H9 (cell line): ENCODE results near the gene APOBEC3H. TPM values are rescaled to one million over a fixed set of nuclear protein-coding genes. Genes with fewer than 3 reads are reported as not detected.
A peak's percentile ranks its signal among the peaks of the same experiment; 100 is the strongest.

Experiments
- DNase-seq: peaks from one replicate; pipeline ENCODE4 v3.0.0-alpha.2; 2017
- H2AFZ ChIP-seq: one replicate; pipeline ENCODE4 v1.6.1; 2013; ENCODE audit warnings: mild to moderate bottlenecking, low read length, control low read depth, moderate library complexity
- H2AK5ac ChIP-seq: 2 replicates; pipeline ENCODE4 v1.6.1; 2013; ENCODE audit warnings: low read length, control low read depth, mixed read lengths; ENCODE audit not compliant: insufficient read length
- H2BK120ac ChIP-seq: one replicate; pipeline ENCODE4 v1.6.1; 2013; ENCODE audit warnings: low read depth, mild to moderate bottlenecking, low read length, control low read depth, inconsistent platforms; ENCODE audit not compliant: poor library complexity, severe bottlenecking
- H2BK12ac ChIP-seq: 2 replicates; pipeline ENCODE4 v1.6.1; 2013; ENCODE audit warnings: low read length, control low read depth, mixed read lengths, low read depth; ENCODE audit not compliant: insufficient read length
- H2BK15ac ChIP-seq: 2 replicates; pipeline ENCODE4 v1.6.1; 2013; ENCODE audit warnings: low read depth, low read length, control low read depth
- H2BK20ac ChIP-seq: one replicate; pipeline ENCODE4 v1.6.1; 2013; ENCODE audit warnings: low read depth, mild to moderate bottlenecking, low read length, control low read depth, inconsistent platforms; ENCODE audit not compliant: poor library complexity, severe bottlenecking
- H2BK5ac ChIP-seq: 2 replicates; pipeline ENCODE4 v1.6.1; 2013; ENCODE audit warnings: low read length, control low read depth, mixed read lengths; ENCODE audit not compliant: insufficient read length
- H3K14ac ChIP-seq: 2 replicates; pipeline ENCODE4 v1.6.1; 2013; ENCODE audit warnings: low read length, control low read depth; ENCODE audit not compliant: insufficient read depth
- H3K18ac ChIP-seq: 2 replicates; pipeline ENCODE4 v1.6.1; 2013; ENCODE audit warnings: low read depth, mild to moderate bottlenecking, mixed read lengths, low read length, control low read depth; ENCODE audit not compliant: insufficient read length
- H3K23ac ChIP-seq: 2 replicates; pipeline ENCODE4 v1.6.1; 2013; ENCODE audit warnings: low read length, control low read depth, mixed read lengths, low read depth; ENCODE audit not compliant: insufficient read length
- H3K23me2 ChIP-seq: 2 replicates; pipeline ENCODE4 v1.6.1; 2013; ENCODE audit warnings: low read depth, mild to moderate bottlenecking, mixed read lengths, low read length, control low read depth; ENCODE audit not compliant: insufficient read length, poor library complexity, severe bottlenecking
- H3K27ac ChIP-seq: 2 replicates; pipeline ENCODE4 v1.5.1; 2013; ENCODE audit warnings: low read length, control low read depth, mixed read lengths, low read depth; ENCODE audit not compliant: insufficient read length
- H3K27me3 ChIP-seq: 2 replicates; pipeline ENCODE4 v1.6.1; 2013; ENCODE audit warnings: low read length, control low read depth, inconsistent platforms; ENCODE audit not compliant: insufficient read depth
- H3K4ac ChIP-seq: 2 replicates; pipeline ENCODE4 v1.6.1; 2013; ENCODE audit warnings: low read depth, mild to moderate bottlenecking, control low read depth, inconsistent platforms, low read length, moderate library complexity
- H3K4me1 ChIP-seq: 2 replicates; pipeline ENCODE4 v1.6.1; 2013; ENCODE audit warnings: low read length, control low read depth, inconsistent platforms; ENCODE audit not compliant: insufficient read depth
- H3K4me2 ChIP-seq: 2 replicates; pipeline ENCODE4 v1.6.1; 2013; ENCODE audit warnings: low read length, control low read depth, mixed read lengths; ENCODE audit not compliant: insufficient read length, insufficient read depth
- H3K56ac ChIP-seq: 2 replicates; pipeline ENCODE4 v1.6.1; 2013; ENCODE audit warnings: low read depth, mild to moderate bottlenecking, mixed read lengths, low read length, control low read depth; ENCODE audit not compliant: insufficient read length
- H3K79me1 ChIP-seq: 2 replicates; pipeline ENCODE4 v1.6.1; 2013; ENCODE audit warnings: low read depth, mild to moderate bottlenecking, moderate library complexity, low read length, control low read depth, inconsistent platforms; ENCODE audit not compliant: insufficient read depth, poor library complexity, severe bottlenecking
- H3K79me2 ChIP-seq: 2 replicates; pipeline ENCODE4 v1.6.1; 2013; ENCODE audit warnings: low read length, control low read depth, inconsistent platforms; ENCODE audit not compliant: insufficient read depth
- H3K9ac ChIP-seq: 2 replicates; pipeline ENCODE4 v1.6.1; 2013; ENCODE audit warnings: low read length, control low read depth, mixed read lengths; ENCODE audit not compliant: insufficient read length; ENCODE audit errors: extremely low read depth
- H3K9me3 ChIP-seq: one replicate; pipeline ENCODE4 v1.6.1; 2013; ENCODE audit warnings: low read depth, low read length, inconsistent platforms; ENCODE audit not compliant: control insufficient read depth
- H3T11ph ChIP-seq: one replicate; pipeline ENCODE4 v1.6.1; 2013; ENCODE audit warnings: mild to moderate bottlenecking, low read length, control low read depth, inconsistent platforms
- H4K20me1 ChIP-seq: one replicate; pipeline ENCODE4 v1.6.1; 2013; ENCODE audit not compliant: control insufficient read depth, insufficient read length, insufficient read depth
- H4K5ac ChIP-seq: 2 replicates; pipeline ENCODE4 v1.6.1; 2013; ENCODE audit warnings: low read depth, mild to moderate bottlenecking, mixed read lengths, low read length, control low read depth; ENCODE audit not compliant: insufficient read length
- H4K8ac ChIP-seq: replicated peaks from 2 replicates; pipeline ENCODE4 v1.6.1; 2013; ENCODE audit warnings: low read length, control low read depth, mixed read lengths, low read depth; ENCODE audit not compliant: insufficient read length
- H4K91ac ChIP-seq: 2 replicates; pipeline ENCODE4 v1.6.1; 2013; ENCODE audit warnings: low read depth, mild to moderate bottlenecking, moderate library complexity, mixed read lengths, low read length, control low read depth; ENCODE audit not compliant: insufficient read length
- H3K27ac Mint-ChIP-seq, 3 experiments: 2 replicates in 2 of 3; 3 replicates in 1 of 3; pipeline ENCODE4 v1.8.0; 2020 to 2021; ENCODE audit warnings: mixed read lengths in 3 of 3, mild to moderate bottlenecking in 1 of 3, moderate library complexity in 1 of 3
- H3K27me3 Mint-ChIP-seq: 2 replicates; pipeline ENCODE4 v1.8.0; 2021; ENCODE audit warnings: low read depth, mild to moderate bottlenecking, moderate library complexity, mixed read lengths
- H3K36me3 Mint-ChIP-seq, 3 experiments: 2 replicates in 2 of 3; 3 replicates in 1 of 3; pipeline ENCODE4 v1.8.0; 2020 to 2021; ENCODE audit warnings: low read depth in 3 of 3, mixed read lengths in 3 of 3; ENCODE audit not compliant: insufficient read depth in 1 of 3
- H3K4me1 Mint-ChIP-seq, 2 experiments: 2 replicates each; pipeline ENCODE4 v1.8.0; 2020; ENCODE audit warnings: mixed read lengths in 2 of 2
- H3K4me3 Mint-ChIP-seq, 2 experiments: 2 replicates in 1 of 2; 3 replicates in 1 of 2; pipeline ENCODE4 v1.8.0; 2020 to 2021; ENCODE audit warnings: mild to moderate bottlenecking in 2 of 2, mixed read lengths in 2 of 2, moderate library complexity in 1 of 2
- H3K9me3 Mint-ChIP-seq, 2 experiments: 2 replicates in 1 of 2; 3 replicates in 1 of 2; pipeline ENCODE4 v1.8.0; 2020; ENCODE audit warnings: mild to moderate bottlenecking in 2 of 2, mixed read lengths in 2 of 2, moderate library complexity in 1 of 2
- CTCF ChIP-seq: fragments of 200-600 bp; sonication (generic); conservative IDR thresholded peaks from 3 replicates; pipeline ENCODE4 v1.8.0; 2021; ENCODE audit warnings: antibody characterized with exemption, mild to moderate bottlenecking
- WGBS: extraction: QIAGEN DNeasy Blood & Tissue Kit; methylation state at CpG from one replicate; pipeline ENCODE4 v1.1.7; 2013; ENCODE audit warnings: missing lambda C conversion rate, low lambda C conversion rate, mixed read lengths; ENCODE audit not compliant: insufficient read length; ENCODE audit errors: extremely low coverage; 5-methylcytosine and 5-hydroxymethylcytosine counted together
- total RNA-seq: library from RNA; stranded (reverse); gene quantifications from 2 replicates; pipeline ENCODE4 v1.2.1, GENCODE V29; 2021

APOBEC3H gene
- total RNA-seq, 1 experiment from 2014 or later, result 0.48 TPM

GRCh38 chr22:39152024-39152510 is 55.0 kb downstream of the APOBEC3H start:
- Histone ChIP-seq H2BK120ac (no peak overlapping the region), H4K91ac (no peak overlapping the region), H4K8ac (no peak overlapping the region), H3K23me2 (peaks cover 6% of the 10 kb centered on the region), H3K79me1 (no peaks in the 10 kb centered on the region), H3K4me2 (peak overlapping the region; percentile 44), H2AFZ (no peak overlapping the region), H3K27me3 (peaks cover 5% of the 10 kb centered on the region; the same call in 1 of the 2 replicates), H2BK20ac (no peak overlapping the region), H3K9ac (no peak overlapping the region), H2BK5ac (no peak overlapping the region), H2BK15ac (no peak overlapping the region), H3K18ac (no peak overlapping the region), H4K5ac (no peak overlapping the region), H2AK5ac (no peak overlapping the region), H3K4me1 (no peaks in the 10 kb centered on the region), H4K20me1 (no peaks in the 10 kb centered on the region), H3K56ac (no peak overlapping the region), H3K23ac (no peak overlapping the region), H3K79me2 (no peaks in the 10 kb centered on the region), H3K9me3 (no peaks in the 10 kb centered on the region), H3K14ac (no peak overlapping the region; the same call in 1 of the 2 replicates), H3K4ac (no peak overlapping the region), H2BK12ac (no peak overlapping the region), H3K27ac (no peak overlapping the region), H3T11ph (no peak overlapping the region)
- DNase-seq, result no peak
- peaks cover 34% of the 10 kb centered on the region for H3K27me3 Mint-ChIP-seq
- no CpG with 5 or more reads among the region's 44 CpGs for WGBS
- H3K9me3 Mint-ChIP-seq, result 0 out of 5 replicates have a peak, but pooled peaks cover 0 to 3% of the 10 kb centered on the region in 2 experiments
- H3K36me3 Mint-ChIP-seq, result no peaks in the 10 kb centered on the region
- peak overlapping the region; percentile 51 to 74 for H3K4me3 Mint-ChIP-seq
- TF ChIP-seq CTCF, result no peak
- no peak overlapping the region for H3K27ac Mint-ChIP-seq
- H3K4me1 Mint-ChIP-seq, result peaks cover 14 to 37% of the 10 kb centered on the region in 2 experiments
